ENCODE results near the gene IFNLR1. TPM values are rescaled to one million over a fixed set of nuclear protein-coding genes. Genes with fewer than 3 reads are reported as not detected.

Gene IFNLR1
- total and polyA plus RNA-seq, 12 donors: 1.8 to 11.5 (median 3.9) TPM

GRCh38 chr1:24202987-24203386 lies 15.9 kb upstream of the IFNLR1 start:
- WGBS, 4 donors: 73 to 93% (median 85%) methylated on average over 3 to 4 of the region's 4 CpGs
- intact Hi-C loops (cut with DNase I): loop anchor here (2.0 to 10.0 kb wide), 3 partner anchors 184 to 432 kb away; no protein-coding TSS in a partner anchor
- H3K27ac ChIP-seq: no peak overlapping the region

GRCh38 chr1:24202556-24202955 lies 15.5 kb upstream of the IFNLR1 start:
- no peaks in the 10 kb centered on the region for H3K9me3 ChIP-seq (replicated peaks in 1 of 3)
- WGBS, 4 donors: 85 to 91% (median 89%) methylated on average over 7 to 9 of the region's 9 CpGs
- no peaks in the 10 kb centered on the region for H3K4me1 ChIP-seq (replicated peaks in 1 of 2)
- no peak overlapping the region for H3K4me3 ChIP-seq
- H3K27ac ChIP-seq: no peak overlapping the region
- intact Hi-C loops (cut with DNase I): loop anchor here (2.0 to 10.0 kb wide), 3 partner anchors 184 to 432 kb away; no protein-coding TSS in a partner anchor
- TF ChIP-seq CTCF (IDR thresholded peaks at IDR 0.05) (no peak), POLR2A (IDR thresholded peaks at IDR 0.05) (no peak)
- no peaks in the 10 kb centered on the region for H3K36me3 ChIP-seq (replicated peaks in 1 of 2)
- no peak for DNase-seq
- no peaks in the 10 kb centered on the region for H3K27me3 ChIP-seq

More at GRCh38 chr1:24202987-24203386, 15.9 kb upstream of the IFNLR1 start:
- Histone ChIP-seq H3K4me1 (replicated peaks in 1 of 2) (no peaks in the 10 kb centered on the region), H3K9me3 (replicated peaks in 1 of 3) (no peaks in the 10 kb centered on the region), H3K27me3 (no peaks in the 10 kb centered on the region), H3K36me3 (replicated peaks in 1 of 2) (no peaks in the 10 kb centered on the region), H3K4me3 (no peak overlapping the region)
- TF ChIP-seq CTCF (IDR thresholded peaks at IDR 0.05): no peak
- no peak for TF ChIP-seq POLR2A (IDR thresholded peaks at IDR 0.05)
- DNase-seq: no peak

- 39 to 57% (median 54%) methylated on average over 5 of the region's 5 CpGs for WGBS, 4 donors
- intact Hi-C loops (cut with DNase I): loop anchor here (2.0 to 10.0 kb wide), 4 partner anchors 185 to 433 kb away; no protein-coding TSS in a partner anchor
- no peaks in the 10 kb centered on the region for H3K4me1 ChIP-seq (replicated peaks in 1 of 2)
- H3K9me3 ChIP-seq (replicated peaks in 1 of 3): no peaks in the 10 kb centered on the region
- no peak overlapping the region for H3K27ac ChIP-seq
- no peaks in the 10 kb centered on the region for H3K36me3 ChIP-seq (replicated peaks in 1 of 2)
- no peak overlapping the region for H3K4me3 ChIP-seq
- TF ChIP-seq POLR2A (IDR thresholded peaks at IDR 0.05) (no peak), CTCF (IDR thresholded peaks at IDR 0.05) (peak; percentile 62 to 88 (median 85))
- peak; percentile 73 to 96 (median 87) for DNase-seq
- no peaks in the 10 kb centered on the region for H3K27me3 ChIP-seq
Measured at GRCh38 chr1:24201941-24202440, 14.9 kb upstream of the IFNLR1 start.

GRCh38 chr1:24199291-24199900 lies 12.3 kb upstream of the IFNLR1 start:
- Histone ChIP-seq H3K27me3 (no peaks in the 10 kb centered on the region), H3K4me1 (replicated peaks in 1 of 2) (no peaks in the 10 kb centered on the region), H3K4me3 (no peak overlapping the region), H3K27ac (no peak overlapping the region), H3K9me3 (replicated peaks in 1 of 3) (no peaks in the 10 kb centered on the region), H3K36me3 (replicated peaks in 1 of 2) (no peaks in the 10 kb centered on the region)
- intact Hi-C loops (cut with DNase I): no loop called here
- 30 to 34% (median 31%) methylated on average over 14 to 15 of the region's 15 CpGs for WGBS, 4 donors
- TF ChIP-seq POLR2A (IDR thresholded peaks at IDR 0.05): no peak
- peak; percentile 75 to 94 (median 86) for TF ChIP-seq CTCF (IDR thresholded peaks at IDR 0.05)
- DNase-seq: peak; percentile 49 to 82 (median 65)
